NOMO-1 treated with DMSO at 0.1 percent for 48 hours (cell line): ENCODE measurements around the gene SPATA33.
"Not testable (repeated sequence)": the region's sequence is repeated elsewhere in the genome, so short reads cannot be mapped to it uniquely, and the experiment has no call there.

ENCODE experiments used
- DNase-seq: peaks from one replicate; lab custom pipeline; 2025; ENCODE audit not compliant: unreplicated experiment; lab: John Stamatoyannopoulos, UW

SPATA33 gene

GRCh38 chr16:89624777-89625761 is 32.6 kb upstream of the SPATA33 start:
- no peak for DNase-seq

- DNase-seq, result no peak
Measured at GRCh38 chr16:89629827-89630610, 27.6 kb upstream of the SPATA33 start.

- no peak for DNase-seq
Measured at GRCh38 chr16:89633064-89633631, 24.5 kb upstream of the SPATA33 start.

- DNase-seq, result not testable (repeated sequence)
Measured at GRCh38 chr16:89634463-89635385, 22.9 kb upstream of the SPATA33 start.

DNA sequence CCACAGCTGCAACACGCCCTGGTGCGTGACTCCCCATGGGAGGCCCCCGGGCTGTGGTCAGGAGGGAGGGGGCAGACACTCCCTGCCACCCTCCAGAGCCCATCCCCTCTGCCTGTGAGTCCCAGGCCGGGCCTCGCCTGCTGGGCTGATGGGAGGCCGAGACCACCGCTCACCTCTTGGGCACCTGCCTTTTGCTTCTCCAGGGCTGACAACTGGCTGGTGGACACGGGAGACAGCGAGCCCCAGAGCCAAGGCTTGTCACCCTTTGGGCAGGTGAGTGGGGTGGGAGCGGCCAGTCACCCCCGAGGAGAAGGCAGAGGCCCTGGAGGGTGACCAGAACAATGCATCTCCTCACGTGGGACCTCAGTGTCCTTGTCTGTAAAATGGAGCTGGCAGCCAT is 21.0 kb upstream of the SPATA33 start:
- no peak for DNase-seq

DNA sequence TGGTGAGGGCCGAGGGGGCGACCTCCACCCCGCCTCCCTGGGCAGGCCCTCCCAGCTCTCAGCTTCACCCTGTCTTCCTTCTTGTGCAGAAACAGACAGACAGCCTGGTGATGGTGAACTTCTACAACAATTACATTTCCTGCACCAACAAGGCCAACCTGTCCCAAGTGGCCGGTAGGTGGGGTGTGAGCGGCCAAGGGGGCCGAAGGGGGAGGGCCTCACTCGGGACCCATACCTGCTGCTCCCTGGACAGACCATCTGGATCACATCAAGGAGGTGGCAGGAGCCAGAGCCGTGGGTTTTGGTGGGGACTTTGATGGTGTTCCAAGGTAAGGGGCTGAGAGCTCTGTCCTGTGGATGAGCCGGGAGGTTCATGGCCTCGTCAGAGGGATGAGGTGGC is 20.3 kb upstream of the SPATA33 start:
- DNase-seq, result no peak

GRCh38 chr16:89638455-89638854 is 19.2 kb upstream of the SPATA33 start:
- no peak for DNase-seq

GRCh38 chr16:89639385-89639784 is 18.3 kb upstream of the SPATA33 start:
- DNase-seq, result no peak

- DNase-seq, result no peak
Measured at GRCh38 chr16:89641458-89642119, 16.0 kb upstream of the SPATA33 start.

GRCh38 chr16:89642574-89642973 is 15.1 kb upstream of the SPATA33 start:
- DNase-seq, result no peak

DNA sequence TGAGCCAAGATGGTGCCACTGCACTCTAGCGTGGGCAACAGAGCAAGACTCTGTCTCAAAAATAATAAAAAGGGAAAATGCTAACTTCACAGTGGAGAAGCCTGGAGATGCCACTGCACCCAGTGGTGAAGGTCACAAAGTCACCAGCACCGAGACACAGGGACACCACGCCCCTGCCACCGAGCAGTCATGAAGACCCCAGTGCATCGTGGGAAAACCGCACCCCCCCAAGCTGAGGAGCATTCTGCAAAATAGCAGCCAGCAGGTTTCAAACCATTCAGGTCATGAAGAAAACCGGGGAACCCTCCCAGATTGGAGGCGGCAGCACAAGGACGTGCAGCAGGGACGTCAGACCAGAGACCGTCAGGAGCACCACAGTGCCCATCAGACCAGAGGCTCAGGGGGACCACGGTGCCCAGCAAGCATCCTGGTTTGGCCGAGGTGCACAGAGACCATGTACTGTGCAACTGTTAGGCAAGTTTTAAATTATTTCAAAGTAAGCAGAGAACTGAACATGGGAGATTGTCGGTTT is 13.8 kb upstream of the SPATA33 start:
- no peak for DNase-seq

DNA sequence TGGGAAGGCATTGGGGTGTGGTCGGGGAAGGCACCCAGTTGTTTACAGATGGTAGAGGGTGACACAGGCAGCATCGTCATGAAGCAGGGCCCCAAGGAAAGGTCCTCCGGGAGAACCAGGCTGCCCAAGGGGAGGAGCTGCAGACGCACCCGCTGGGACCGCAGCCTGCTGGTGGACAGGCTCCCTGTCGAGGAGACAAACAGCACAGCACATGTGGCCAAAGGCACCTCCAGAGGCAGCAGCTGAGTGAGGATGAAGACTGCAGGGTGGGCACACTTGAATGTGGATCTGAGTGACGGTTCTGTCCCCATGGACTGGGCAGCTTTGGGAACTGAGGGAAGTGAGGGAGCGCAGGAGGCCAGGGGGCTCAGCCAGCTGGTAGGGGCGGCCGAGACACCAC is 12.5 kb upstream of the SPATA33 start:
- no peak for DNase-seq

DNA sequence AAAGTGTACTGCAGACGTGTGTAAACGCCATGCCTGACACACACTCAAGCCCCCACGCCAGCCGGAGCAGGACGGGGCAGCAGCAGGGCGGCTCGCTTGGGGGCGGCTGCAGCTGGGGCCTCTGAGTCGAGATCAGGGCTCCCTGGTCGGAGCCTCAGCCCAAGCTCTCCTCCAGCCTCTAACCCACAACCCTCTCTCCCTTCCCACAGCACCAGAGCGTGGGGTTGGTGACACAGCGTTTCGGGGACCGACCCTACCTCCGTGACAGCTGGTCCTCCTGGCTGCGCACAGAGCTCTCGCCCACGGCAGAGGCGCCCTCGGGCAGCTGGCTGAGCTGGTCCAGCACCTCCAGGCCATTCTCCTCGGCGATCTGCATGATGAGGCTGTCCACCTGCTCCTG is 11.4 kb upstream of the SPATA33 start:
- DNase-seq, result no peak

DNA sequence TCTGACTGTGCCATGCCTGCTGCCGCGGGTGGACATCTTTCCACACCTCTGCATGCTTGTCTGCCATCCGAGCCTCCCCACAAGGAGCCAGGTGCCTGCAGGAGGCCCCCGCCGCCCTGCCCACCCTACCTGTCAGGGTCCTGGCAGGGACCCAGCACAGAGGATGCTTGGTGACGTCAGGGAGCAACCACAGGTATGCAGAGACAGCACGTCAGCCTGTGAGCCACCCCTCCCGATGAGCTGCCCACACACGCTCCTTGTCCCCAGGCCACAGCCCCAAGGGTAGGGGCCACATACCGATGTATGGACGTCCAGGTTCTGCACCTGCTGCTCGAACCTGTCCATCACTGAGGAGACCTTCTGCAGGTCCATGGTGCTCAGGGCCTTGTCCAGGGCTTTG is 10.7 kb upstream of the SPATA33 start:
- no peak for DNase-seq

GRCh38 chr16:89651584-89651983 is 6.1 kb upstream of the SPATA33 start:
- no peak for DNase-seq

GRCh38 chr16:89653656-89654295 is 3.9 kb upstream of the SPATA33 start:
- DNase-seq, result no peak

GRCh38 chr16:89655062-89655643 is 2.5 kb upstream of the SPATA33 start:
- DNase-seq, result no peak

DNA sequence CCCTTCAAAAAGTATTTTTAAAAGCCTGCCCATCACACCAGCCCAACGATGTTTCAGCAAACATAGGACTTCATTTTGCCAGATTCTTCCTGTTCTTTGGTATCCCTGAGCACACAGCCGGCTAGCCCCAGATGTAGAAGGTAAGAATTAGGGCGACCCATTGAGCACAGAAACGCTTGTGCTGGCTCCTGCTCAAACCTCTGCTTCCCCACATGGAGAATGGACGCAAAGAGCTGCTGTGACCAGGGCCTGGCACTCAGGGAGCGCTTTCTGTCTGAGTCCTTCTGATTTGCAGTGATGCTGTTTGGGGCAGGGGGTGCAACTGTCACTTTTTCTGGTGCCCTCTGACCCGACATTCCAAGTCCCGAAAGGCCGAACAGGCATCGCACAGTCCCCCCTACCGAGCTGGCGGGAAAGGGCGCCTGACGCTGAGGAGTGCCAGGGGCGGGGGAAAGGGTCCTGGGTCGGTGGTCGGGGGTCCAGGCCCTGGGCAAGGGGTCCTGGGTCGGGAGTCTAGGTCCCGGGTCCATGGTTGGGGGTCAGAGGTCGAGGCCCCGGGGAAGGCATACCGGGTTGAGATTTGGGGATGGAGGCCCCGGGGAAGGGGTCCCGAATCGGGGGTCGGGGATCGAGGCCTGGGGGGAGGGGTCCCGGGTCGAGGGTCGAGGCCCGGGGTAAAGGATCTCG is 1.1 kb upstream of the SPATA33 start:
- DNase-seq, result no peak
